Stimulated activated CD4-positive, alpha-beta T cell treated with anti-CD3 and anti-CD28 coated beads, Interleukin-2, amount 100 ng/mL, for 4 hours (primary cell): Measurements from ENCODE around the gene LGALS7.
"Not testable (repeated sequence)": the region's sequence is repeated elsewhere in the genome, so short reads cannot be mapped to it uniquely, and the experiment has no call there.

ENCODE experiments used
- DNase-seq: peaks from one replicate; pipeline ENCODE4 v3.0.0-alpha.2; 2020; ENCODE audit warnings: low read depth

Gene LGALS7

DNA sequence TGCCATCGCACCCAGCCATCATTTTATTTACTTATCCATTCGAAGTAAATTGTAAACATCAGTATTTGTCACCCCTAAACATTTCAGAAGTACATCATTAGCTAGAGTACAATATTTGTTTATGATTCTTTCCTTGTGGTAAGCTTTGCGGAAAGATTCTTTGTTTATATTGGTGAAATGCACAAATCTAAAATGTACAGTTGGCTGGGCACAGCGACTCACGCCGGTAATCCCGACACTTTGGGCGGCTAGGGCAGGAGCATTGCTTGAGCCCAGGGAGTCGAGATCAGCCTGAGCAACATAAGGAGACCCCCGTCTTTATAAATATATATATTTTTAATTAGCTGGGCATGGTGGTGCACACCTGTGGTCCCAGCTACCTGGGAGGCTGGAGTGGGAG, 25.8 kb upstream of the LGALS7 start:
- no peak for DNase-seq

DNA sequence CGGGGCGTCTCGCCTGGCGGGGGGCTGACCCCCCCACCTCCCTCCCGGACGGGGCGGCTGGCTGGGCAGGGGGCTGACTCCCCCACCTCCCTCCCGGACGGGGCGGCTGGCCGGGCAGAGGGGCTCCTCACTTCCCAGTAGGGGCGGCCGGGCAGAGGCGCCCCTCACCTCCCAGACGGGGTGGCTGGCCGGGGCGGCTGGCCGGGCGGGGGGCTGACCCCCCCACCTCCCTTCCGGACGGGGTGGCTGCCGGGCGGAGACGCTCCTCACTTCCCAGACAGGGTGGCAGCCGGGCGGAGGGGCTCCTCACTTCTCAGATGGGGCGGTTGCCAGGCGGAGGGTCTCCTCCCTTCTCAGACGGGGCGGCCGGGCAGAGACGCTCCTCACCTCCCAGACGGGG, 24.5 kb upstream of the LGALS7 start:
- DNase-seq, result not testable (repeated sequence)

DNA sequence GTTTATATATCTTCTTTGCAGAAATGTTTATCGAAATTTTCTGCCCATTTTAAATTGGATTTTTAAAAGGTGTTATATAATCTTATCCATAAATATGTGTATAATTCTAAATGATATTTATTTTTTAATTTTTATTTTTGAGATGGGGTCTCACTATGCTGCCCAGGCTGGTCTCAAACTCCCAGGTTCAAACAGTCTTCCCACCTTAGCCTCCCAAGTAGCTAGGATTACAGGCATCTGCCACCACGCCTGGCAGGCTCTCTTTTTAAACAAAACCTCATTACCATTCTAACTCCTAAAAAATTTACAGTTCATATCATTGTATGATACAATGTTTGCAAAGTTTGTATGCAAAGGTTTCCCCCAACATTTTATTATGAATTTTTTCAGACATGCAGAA, 22.8 kb upstream of the LGALS7 start:
- DNase-seq, result no peak

DNA sequence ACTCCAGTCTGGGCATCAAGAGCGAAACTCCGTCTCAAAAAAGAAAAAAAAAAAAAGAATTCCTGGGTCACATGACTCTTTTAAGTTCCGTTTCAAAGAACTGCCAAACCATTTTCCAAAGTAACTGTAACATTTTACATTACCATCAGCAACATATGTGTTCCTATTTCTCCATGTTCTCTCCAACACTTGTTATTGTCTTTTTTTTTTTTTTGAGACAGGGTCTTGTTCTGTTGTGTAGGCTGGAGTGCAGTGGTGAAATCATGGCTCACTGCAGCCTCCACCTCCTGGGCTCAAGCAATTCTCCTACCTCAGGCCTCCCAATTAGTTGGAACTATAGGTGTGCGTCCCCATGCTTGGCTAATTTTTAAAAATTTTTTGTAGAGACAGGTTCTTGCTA, 22.2 kb upstream of the LGALS7 start:
- DNase-seq, result no peak

DNA sequence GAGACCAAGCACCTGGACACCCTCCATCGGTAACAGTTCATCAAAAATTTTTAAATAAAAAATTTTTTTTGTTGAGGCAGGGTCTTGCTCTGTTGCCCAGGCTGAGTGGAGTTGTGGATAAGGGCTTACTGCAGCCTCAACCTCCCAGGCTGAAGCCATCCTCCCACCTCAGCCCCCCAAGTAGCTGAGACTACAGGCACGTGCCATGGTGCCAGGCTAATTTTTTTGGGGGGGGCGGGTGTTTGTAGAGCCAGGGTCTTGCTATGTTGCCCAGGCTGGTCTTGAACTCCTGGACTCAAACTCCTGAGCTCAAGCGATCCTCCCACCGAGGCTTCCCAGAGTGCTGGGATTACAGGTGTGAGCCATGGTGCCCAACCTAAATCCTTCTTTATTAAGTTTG, 20.4 kb upstream of the LGALS7 start:
- DNase-seq, result no peak

DNA sequence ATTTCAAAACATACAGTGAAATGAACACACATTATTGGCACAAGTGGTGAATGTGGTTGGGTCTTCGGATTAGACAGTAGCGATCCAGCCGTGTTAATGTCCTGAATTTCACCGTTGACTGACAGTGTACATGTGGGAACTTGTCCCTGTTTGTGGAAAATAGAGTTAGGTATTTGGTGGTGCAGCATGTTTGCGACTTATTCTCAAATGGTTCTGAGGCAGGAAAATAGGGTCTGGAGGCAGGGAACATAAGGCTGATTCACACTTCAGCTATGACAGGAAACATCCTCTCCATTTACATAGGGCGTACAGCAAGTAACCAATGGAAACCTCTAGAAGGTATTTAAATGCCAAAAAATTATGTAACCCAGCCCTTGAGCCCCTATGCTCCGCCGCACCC, 19.9 kb upstream of the LGALS7 start:
- DNase-seq, result no peak

DNA sequence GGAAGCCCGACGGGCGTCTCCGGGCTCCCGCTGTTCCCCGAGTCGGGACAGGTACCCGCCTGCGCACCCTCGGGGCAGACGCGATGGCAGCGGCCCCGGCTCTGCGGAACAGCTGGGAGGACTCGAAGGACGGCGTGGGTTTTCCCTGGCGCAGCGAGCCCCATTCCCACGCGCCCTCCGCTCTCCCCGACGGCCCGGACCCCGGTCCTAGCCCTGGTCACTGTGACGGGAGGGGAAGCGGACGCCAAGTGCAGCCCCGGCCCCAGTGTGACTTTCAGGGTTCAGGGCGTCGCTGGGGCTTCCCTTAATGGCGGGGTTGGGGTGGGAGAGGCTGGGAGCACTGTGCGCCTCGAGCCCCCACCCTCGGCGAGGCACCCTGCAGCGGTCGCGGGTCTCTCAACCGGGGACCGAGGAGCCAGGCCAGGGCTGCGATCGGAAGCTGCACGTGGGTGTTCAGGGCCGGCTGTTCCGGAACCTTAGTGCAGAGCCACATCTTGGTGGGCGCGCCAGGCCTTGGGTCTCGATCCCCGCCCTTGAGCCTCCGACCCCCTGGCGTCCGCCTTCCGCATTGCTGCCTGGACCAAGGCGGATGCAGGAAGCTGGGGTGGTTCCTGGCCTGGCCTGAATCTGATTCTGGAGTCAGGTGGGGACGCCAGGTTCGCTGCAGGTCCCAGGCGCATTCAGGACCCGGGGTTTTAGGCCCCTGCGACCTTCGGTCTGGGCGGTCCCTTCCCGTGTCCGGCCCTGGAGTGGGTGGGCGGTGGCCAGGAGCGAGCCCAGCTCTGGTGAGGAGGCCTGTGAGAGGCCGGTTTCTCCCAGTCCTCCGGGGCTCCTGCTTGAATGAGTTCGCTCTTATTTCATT, 19.2 kb upstream of the LGALS7 start:
- no peak for DNase-seq

DNA sequence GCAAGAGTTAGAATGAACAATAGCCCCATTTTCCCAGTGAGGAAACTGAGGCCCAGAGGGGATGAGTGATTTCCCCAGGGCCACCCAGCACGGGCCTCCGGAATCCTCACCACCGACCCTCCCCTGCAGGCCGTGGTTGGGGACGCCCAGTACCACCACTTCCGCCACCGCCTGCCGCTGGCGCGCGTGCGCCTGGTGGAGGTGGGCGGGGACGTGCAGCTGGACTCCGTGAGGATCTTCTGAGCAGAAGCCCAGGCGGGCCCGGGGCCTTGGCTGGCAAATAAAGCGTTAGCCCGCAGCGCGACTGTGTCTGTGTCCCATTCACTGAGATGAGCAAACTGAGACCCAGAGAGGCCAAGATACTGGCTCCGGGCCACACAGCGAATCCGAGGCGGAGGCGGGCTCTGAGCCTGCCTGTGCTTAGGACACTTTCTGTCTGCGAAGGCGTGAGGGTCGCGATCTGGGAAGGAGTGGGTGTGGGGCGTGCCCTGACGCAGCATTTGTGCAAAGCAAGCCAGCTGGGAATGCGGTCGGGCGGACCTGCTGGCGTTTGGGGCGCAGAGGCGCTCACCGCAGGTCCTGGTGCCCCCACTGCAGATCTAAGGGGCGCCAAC, 18.2 kb upstream of the LGALS7 start:
- not testable (repeated sequence) for DNase-seq

DNA sequence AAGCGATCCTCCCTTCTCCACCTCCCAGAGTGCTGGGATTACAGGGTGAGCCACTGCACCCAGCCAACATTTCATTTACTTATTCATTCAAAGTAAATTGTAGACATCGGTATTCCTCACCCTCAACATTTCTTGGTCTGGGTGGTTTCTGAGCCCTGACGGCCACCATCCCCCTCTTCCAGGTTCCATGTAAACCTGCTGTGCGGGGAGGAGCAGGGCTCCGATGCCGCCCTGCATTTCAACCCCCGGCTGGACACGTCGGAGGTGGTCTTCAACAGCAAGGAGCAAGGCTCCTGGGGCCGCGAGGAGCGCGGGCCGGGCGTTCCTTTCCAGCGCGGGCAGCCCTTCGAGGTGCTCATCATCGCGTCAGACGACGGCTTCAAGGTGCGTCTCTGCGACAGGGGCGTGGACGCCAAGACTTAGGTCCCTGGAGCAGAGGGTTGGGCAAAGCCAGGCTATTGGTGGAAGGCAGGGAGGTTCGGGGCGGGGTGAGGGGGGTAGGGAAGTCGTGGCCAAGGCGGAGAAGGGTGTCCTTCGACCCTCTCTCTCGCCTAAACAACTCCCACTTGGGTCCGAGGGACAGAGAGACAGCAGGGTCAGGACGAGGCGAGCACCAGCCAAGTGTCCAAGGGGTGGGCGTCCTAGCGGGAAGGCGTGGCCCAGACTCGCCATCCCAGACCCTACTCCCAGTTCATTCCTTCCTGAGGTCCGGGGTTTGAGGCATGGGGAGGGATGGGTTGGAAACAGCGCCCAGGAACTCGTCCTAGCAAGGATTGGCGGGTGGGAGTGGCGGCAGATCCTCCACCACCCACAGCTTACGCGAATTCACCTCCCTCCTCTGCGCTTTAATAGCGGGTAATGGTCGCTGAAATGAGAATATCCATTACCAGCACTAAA, 17.4 kb upstream of the LGALS7 start:
- not testable (repeated sequence) for DNase-seq

DNA sequence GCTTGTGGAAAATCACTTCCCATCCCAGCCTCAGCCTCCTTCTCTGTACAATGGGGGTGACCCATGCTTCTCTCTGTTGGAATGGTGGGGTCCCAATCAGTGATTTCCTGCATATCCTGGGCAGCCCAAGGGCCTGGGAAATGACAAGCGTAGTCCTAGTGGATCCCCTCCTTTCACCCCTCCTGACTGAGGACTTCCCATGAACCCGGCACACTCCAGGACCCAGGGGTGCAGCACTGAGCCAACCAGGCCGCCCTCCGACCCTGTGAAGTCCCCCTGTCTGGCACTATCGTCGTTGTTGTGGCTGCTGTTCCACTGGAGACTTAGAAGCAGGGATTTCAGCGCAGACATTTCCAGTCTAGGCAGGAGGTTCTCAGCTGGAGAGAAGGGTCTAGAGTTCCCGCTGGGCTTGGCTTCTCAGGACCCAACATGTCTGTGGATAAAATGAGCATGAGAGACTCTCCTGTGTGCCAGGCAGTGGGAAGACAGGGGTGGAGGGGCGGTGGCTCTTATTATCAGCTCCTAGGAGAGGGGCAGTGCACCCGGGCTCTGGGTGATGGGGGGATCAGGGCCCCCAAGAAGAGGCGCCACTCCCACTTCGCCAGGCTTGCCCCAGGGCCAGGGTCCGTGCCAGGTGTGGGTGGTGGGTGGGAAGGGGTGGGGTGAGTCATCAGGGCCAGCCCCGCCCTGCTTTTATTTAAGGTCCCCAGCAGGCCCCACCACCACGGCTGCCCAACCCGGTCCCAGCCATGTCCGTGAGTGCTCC, 15.3 kb upstream of the LGALS7 start, which contains the start of gene LGALS7B:
Gene LGALS7B (plus strand): TSS at position 723 of the 766 bp plus-strand sequence. CDS start 27 bp downstream, at position 750.
- DNase-seq, result no peak

DNA sequence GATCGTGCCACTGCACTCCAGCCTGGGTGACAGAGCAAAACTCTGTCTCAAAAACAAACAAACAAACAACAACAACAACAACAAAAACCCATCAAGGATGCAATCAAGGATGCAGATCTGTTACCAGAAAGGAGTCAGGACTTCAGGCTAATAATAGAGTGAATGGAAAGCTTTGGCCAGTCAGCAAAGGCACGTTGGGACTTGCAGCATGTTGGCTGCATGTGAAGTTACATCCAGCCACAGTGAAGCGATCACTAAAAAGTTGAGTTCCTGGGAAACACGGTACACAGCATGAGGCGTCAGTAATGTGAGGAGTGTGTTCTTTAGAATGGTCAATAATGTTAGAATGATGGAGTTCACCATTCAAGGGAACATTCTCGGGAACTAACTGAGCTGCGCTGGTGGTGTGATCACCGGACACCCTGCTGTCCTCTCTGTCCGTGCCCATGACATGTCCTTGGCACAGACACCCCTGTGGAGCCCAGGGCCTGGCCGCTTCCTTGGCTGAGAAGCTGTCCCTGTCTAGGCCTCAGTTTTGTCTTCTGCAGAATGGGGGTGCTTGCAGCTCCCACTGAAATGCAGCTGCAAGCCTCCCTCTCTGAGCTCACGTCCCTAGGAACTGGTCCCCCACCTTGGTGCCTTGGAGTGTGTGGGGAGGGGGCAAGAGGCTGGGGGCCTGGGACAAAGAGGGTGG, 13.4 kb upstream of the LGALS7 start:
- DNase-seq, result no peak

DNA sequence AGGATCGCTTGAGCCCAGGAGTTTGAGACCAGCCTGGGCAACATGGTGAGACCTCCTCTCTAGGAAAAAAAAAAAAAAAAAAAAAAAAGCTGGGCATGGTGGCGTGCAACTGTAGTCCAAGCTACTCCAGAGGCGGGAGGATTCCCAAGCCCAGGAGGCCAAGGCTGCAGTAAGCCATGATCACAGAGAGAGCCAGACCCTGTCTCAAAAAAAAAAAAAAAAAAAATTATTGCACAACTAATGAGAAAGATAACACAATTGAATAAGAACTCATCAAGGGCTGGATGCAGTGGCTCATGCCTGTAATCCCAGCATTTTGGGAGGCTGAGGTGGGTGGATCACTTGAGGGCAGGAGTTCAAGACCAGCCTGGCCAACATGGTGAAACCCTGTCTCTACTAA, 12.7 kb upstream of the LGALS7 start:
- DNase-seq, result not testable (repeated sequence)

DNA sequence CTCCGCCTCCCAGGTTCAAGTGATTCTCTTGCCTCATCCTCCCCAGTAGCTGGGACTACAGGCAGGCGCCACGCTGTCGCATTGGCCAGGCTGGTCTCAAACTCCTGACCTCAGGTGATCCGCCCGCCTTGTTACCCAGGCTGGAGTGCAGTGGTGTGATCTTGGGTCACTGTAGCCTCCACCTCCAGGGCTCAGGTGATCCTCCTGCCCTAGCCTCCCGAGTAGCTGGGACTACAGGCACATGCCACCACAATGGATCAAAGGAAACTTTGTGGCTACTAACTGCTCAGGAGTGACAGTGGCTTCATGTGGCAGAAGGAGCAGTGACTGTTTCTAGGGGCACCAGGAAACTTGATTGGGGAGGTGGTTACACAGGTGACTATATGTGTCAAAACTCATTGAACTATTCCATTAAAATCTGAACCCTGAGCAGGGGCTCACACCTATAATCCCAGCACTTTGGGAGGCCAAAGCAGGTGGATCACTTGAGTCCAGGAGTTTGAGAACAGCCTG, 11.9 kb upstream of the LGALS7 start:
- DNase-seq, result no peak

DNA sequence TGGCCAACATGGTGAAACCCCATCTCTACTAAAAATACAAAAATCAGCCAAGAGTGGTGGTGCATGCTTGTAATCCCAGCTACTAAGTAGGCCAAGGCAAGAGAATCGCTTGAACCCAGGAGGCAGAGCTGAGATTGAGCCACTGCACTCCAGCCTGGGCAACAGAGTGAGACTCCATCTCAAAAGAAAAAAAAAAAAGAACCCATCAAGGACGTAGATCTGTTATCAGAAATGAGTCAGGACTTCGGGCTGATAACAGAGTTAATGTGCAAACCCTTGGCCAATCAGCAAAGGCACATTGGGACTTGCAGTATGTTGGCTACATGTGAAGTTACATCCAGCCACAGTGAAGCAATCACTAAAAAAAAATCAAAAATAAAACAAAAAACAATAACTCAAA, 10.9 kb upstream of the LGALS7 start:
- no peak for DNase-seq

DNA sequence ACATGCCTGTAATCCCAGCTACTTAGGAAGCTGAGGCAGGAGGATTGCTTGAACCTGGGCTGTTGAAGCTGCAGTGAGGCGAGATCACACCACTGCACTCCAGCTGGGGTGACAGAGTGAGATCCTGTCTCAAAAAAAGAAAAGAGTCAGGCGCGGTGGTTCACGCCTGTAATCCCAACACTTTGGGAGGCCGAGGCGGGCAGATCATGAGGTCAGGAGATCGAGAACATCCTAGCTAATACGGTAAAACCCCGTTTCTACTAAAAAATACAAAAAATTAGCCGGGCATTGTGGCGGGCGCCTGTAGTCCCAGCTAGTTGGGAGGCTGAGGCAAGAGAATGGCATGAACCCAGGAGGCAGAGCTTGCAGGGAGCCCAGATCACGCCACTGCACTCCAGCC, 8.9 kb upstream of the LGALS7 start:
- not testable (repeated sequence) for DNase-seq

DNA sequence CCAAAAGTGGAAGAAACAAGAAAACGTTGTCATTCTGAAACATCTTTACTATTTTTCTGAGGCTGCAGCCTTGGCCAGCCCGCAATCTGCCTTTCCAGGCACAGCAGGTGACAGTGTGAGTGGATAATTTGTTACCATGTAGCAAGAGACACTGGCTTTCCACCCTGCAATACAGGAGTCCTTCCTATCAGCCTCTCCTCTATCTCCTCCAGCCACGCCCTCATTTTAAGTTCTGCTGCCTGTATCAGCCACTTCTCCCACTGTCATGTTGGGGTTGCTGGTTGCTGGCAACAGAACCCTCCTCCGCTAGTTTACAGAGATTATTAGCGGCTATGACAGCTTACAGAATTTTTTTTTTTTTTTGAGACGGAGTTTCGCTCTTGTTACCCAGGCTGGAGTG, 7.7 kb upstream of the LGALS7 start:
- no peak for DNase-seq

DNA sequence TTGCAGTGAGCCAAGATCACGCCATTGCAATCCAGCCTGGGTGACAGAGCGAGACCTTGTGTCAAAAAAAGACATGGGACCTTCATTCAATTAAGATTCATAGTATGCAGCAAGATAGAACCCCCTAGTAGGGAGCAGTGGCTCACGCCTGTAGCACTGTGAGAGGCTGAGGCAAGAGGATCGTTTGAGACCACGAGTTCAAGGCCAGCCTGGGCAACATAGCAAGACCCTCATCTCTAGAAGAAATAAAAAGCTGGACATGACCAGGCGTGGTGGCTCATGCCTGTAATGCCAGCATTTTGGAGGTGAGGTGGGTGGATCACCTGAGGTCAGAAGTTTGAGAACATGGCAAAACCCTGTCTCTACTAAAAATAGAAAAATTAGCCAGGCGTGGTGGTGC, 7.1 kb upstream of the LGALS7 start:
- no peak for DNase-seq

DNA sequence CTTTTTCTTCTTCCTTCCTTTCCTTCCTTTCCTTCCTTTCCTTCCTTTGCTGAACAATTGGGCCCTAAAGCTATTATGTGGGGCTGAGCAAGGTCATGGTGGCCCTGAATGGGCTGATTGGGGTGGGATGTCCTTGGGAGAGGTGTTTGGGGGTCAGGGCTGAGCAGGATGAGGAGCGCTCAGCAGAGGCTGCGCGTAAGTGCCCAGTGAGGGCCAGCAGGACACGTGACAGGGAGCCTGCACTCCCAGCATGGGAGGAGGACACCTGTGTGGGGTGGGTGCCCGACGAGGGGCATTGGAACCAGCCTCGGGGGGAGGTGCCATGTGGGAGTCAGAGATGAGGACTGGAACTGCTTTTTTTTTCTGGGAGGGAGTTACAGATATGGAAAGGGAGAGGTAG, 5.4 kb upstream of the LGALS7 start:
- DNase-seq, result no peak

DNA sequence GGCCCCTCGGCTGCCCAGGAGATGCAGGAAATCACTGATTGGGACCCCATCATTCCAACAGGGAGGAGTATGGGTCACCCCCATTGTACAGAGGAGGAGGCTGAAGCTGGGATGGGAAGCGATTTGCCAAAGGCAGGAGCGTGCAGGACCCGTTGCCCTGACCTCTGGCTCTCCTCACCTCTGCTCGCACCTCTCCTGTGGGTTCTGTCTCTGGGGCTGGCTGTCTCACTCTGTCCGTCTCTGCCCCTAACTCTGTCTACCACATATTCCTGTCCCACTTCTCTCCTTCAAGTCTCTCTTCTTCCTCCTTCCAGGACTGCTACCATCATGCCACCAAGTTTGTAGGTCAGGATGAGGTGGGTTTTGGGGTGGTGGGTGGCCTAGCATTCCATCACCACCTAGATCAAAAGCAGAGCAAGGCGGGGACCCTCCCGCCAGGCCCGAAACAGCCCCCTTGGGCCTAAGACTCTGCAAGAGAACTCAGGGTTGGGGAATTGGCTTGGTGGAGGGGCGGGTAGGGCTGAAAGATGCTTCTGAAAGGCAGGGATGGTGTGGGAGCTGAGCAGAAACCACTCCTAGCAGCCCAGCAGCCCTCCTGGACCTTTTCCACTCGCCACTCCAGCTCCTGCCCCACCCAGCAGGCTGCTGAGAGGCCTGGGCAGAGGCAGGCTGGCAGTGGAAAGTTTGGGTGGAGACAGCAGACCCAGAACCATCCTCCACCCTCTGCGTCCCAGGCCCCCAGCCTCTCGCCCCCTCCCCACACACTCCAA, 1.0 kb upstream of the LGALS7 start:
- DNase-seq, result no peak

DNA sequence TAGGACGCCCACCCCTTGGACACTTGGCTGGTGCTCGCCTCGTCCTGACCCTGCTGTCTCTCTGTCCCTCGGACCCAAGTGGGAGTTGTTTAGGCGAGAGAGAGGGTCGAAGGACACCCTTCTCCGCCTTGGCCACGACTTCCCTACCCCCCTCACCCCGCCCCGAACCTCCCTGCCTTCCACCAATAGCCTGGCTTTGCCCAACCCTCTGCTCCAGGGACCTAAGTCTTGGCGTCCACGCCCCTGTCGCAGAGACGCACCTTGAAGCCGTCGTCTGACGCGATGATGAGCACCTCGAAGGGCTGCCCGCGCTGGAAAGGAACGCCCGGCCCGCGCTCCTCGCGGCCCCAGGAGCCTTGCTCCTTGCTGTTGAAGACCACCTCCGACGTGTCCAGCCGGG, 1.7 kb downstream of the LGALS7 start:
- not testable (repeated sequence) for DNase-seq
